Renal cortical epithelial cell (primary cell): ENCODE measurements around the gene TTLL9. TPM values are rescaled to one million over a fixed set of nuclear protein-coding genes. Genes with fewer than 3 reads are reported as not detected.

Experiments
- DNase-seq: peaks from one replicate; pipeline ENCODE4 v3.0.0-alpha.2; 2011; ENCODE audit warnings: low read depth
- total RNA-seq: library from RNA; depleted of rRNA; stranded (reverse); fragments of >200 nt; gene quantifications from 2 replicates; pipeline ENCODE4 v1.2.3, GENCODE V29; 2014

The TTLL9 gene
- total RNA-seq, 1 donor from 2014 or later: 0.94 TPM

GRCh38 chr20:31859266-31859997 lies 11.0 kb upstream of the TTLL9 start:
- DNase-seq: no peak

- DNase-seq: no peak
Measured at GRCh38 chr20:31859998-31860380, 10.4 kb upstream of the TTLL9 start.

GRCh38 chr20:31860390-31861134 lies 9.9 kb upstream of the TTLL9 start:
- DNase-seq: peak; percentile 33

GRCh38 chr20:31861135-31861384 lies 9.4 kb upstream of the TTLL9 start:
- no peak for DNase-seq

- DNase-seq: no peak
Measured at GRCh38 chr20:31861385-31862156, 8.9 kb upstream of the TTLL9 start.

- DNase-seq: no peak
Measured at GRCh38 chr20:31862157-31862470, 8.3 kb upstream of the TTLL9 start.

- DNase-seq: no peak
Measured at GRCh38 chr20:31862506-31862905, 7.9 kb upstream of the TTLL9 start.

GRCh38 chr20:31863296-31864085 lies 6.9 kb upstream of the TTLL9 start:
- no peak for DNase-seq

GRCh38 chr20:31864521-31865400 lies 5.7 kb upstream of the TTLL9 start:
- no peak for DNase-seq

- DNase-seq: no peak
Measured at GRCh38 chr20:31866221-31866620, 4.2 kb upstream of the TTLL9 start.

GRCh38 chr20:31868853-31869672 lies 1.4 kb upstream of the TTLL9 start:
- no peak for DNase-seq

GRCh38 chr20:31869673-31869941 lies 827 bp upstream of the TTLL9 start:
- DNase-seq: no peak

- DNase-seq: no peak
Measured at GRCh38 chr20:31870726-31871617, 538 bp downstream of the TTLL9 start.

- DNase-seq: no peak
Measured at GRCh38 chr20:31871618-31871954, 1.2 kb downstream of the TTLL9 start.

- no peak for DNase-seq
Measured at GRCh38 chr20:31872406-31872805, 2.0 kb downstream of the TTLL9 start.

GRCh38 chr20:31875671-31876070 lies 5.2 kb downstream of the TTLL9 start:
- no peak for DNase-seq

GRCh38 chr20:31877684-31878083 lies 7.2 kb downstream of the TTLL9 start:
- DNase-seq: no peak

- peak; percentile 90 for DNase-seq
Measured at GRCh38 chr20:31879143-31879987, 8.9 kb downstream of the TTLL9 start.

GRCh38 chr20:31881945-31882344 lies 11.5 kb downstream of the TTLL9 start:
- DNase-seq: no peak
